Keratinocyte (primary cell): ENCODE data around the gene LRRTM1. TPM values are rescaled to one million over a fixed set of nuclear protein-coding genes. Genes with fewer than 3 reads are reported as not detected.

Experiments
- DNase-seq: peaks from one replicate; pipeline ENCODE4 v3.0.0-alpha.2; 2011; ENCODE audit warnings: low read depth, missing footprints, low spot score
- FAIRE-seq: peaks from 2 replicates; lab custom pipeline; 2011; peaks lifted over from hg19 to GRCh38; lab: Jason Lieb, UNC
- H2AFZ ChIP-seq: 2 replicates; pipeline ENCODE4 v1.6.0; 2012; ENCODE audit warnings: low read length, control low read depth, inconsistent platforms; ENCODE audit not compliant: control insufficient read depth
- H3K27ac ChIP-seq: 2 replicates; pipeline ENCODE4 v1.5.1; 2011; ENCODE audit warnings: low read length; ENCODE audit not compliant: control insufficient read depth, insufficient read depth
- H3K27me3 ChIP-seq: 3 replicates; pipeline ENCODE4 v1.6.0; 2011; ENCODE audit warnings: low read length; ENCODE audit not compliant: control insufficient read depth, insufficient read depth; ENCODE audit errors: extremely low read depth
- H3K36me3 ChIP-seq, 2 experiments: 2 replicates in 1 of 2; 3 replicates in 1 of 2; pipeline ENCODE4 v1.5.1; 2011; ENCODE audit warnings: low read length in 2 of 2, mild to moderate bottlenecking in 1 of 2; ENCODE audit not compliant: control insufficient read depth in 2 of 2, insufficient read depth in 2 of 2; ENCODE audit errors: extremely low read depth in 1 of 2
- H3K4me1 ChIP-seq: 3 replicates; pipeline ENCODE4 v1.5.1; 2011; ENCODE audit warnings: low read length; ENCODE audit not compliant: control insufficient read depth, insufficient read depth; ENCODE audit errors: extremely low read depth
- H3K4me2 ChIP-seq: 3 replicates; pipeline ENCODE4 v1.6.0; 2011; ENCODE audit warnings: low read depth, low read length; ENCODE audit not compliant: control insufficient read depth, insufficient read depth; ENCODE audit errors: extremely low read depth
- H3K4me3 ChIP-seq, 3 experiments: fragments of 200-600 bp in 1 of 3; sonication (generic) in 1 of 3; 2 replicates in 2 of 3; 3 replicates in 1 of 3; pipeline ENCODE4 v1.5.1; 2011 to 2016; ENCODE audit warnings: low read length in 3 of 3, mild to moderate bottlenecking in 3 of 3, control low read depth in 2 of 3, inconsistent platforms in 1 of 3, low read depth in 1 of 3, mixed read lengths in 1 of 3, mixed run types in 1 of 3, moderate library complexity in 1 of 3; ENCODE audit not compliant: control insufficient read depth in 2 of 3, insufficient read depth in 2 of 3; ENCODE audit errors: extremely low read depth in 1 of 3
- H3K79me2 ChIP-seq: 2 replicates; pipeline ENCODE4 v1.6.0; 2012; ENCODE audit warnings: low read length; ENCODE audit not compliant: control insufficient read depth, insufficient read depth
- H3K9ac ChIP-seq: 3 replicates; pipeline ENCODE4 v1.6.0; 2011; ENCODE audit warnings: low read length; ENCODE audit not compliant: control insufficient read depth, insufficient read depth; ENCODE audit errors: extremely low read depth
- H3K9me1 ChIP-seq: 3 replicates; pipeline ENCODE4 v1.6.0; 2011; ENCODE audit warnings: low read length; ENCODE audit not compliant: control insufficient read depth, insufficient read depth; ENCODE audit errors: extremely low read depth
- H3K9me3 ChIP-seq: 2 replicates; pipeline ENCODE4 v1.5.1; 2012; ENCODE audit warnings: low read depth, low read length; ENCODE audit not compliant: control insufficient read depth
- H4K20me1 ChIP-seq: 3 replicates; pipeline ENCODE4 v1.6.0; 2011; ENCODE audit warnings: low read length; ENCODE audit not compliant: control insufficient read depth, insufficient read depth; ENCODE audit errors: extremely low read depth
- EZH2 ChIP-seq: IDR thresholded peaks from one replicate; pipeline ENCODE4 v1.6.1; 2012; ENCODE audit warnings: inconsistent platforms, mild to moderate bottlenecking, low read length, moderate library complexity
- dilution Hi-C: fragments of 300-500 bp; cut with MboI; formaldehyde crosslinking; loops from one replicate; pipeline ENCODE4 v1.7.0; 2020; ENCODE audit warnings: low sequenced_read_pairs; ENCODE audit not compliant: extremely low pct_ligation_motif_present
- polyA plus RNA-seq, 5 experiments: library from polyadenylated mRNA; depleted of rRNA in 3 of 5; stranded (reverse) in 3 of 5; stranded (forward) in 1 of 5; unstranded in 1 of 5; fragments of >200 nt; gene quantifications; 1 replicate in 1 of 5; 2 replicates in 3 of 5; 3 replicates in 1 of 5; pipeline versions ENCODE4 v1.2.1 to v1.2.3, GENCODE V29; 2011 to 2012; ENCODE audit warnings: missing spikeins in 2 of 5, low read depth in 1 of 5, low replicate concordance in 1 of 5
- TF ChIP-seq, protein P1 (sequence below), 3 experiments: IDR thresholded peaks in 1 of 3; conservative IDR thresholded peaks in 1 of 3; optimal IDR thresholded peaks in 1 of 3; 2 replicates in 2 of 3; 3 replicates in 1 of 3; pipeline versions ENCODE3 to v1.5.1; 2011; ENCODE audit warnings: low read length in 3 of 3, mild to moderate bottlenecking in 3 of 3, moderate library complexity in 2 of 3, control low read depth in 1 of 3, inconsistent platforms in 1 of 3; ENCODE audit not compliant: insufficient read depth in 2 of 3; ENCODE audit errors: extremely low read depth in 1 of 3

Gene LRRTM1
- polyA plus RNA-seq, 1 donor (not counting 4 experiments of a cell fraction or from before 2014, with no cell fraction given) = not detected

DNA sequence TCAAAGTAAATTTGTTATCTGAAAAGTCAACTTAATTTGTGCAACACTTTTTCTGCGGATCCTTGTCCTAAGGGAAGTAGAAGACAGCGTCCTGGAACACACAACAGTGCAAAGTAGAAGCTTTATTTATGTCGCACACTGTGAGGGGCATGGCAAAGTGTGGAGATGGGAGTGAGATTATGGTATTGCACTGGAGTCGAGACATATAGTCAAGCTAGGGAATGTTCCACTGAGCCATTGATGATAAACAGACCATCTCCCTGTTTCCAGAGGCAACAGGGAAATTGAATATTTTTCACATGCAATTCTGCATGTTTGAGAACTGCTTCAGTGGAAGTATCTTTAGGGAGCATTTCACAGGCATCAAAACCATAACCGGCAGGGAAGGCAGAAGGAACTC lies 46.2 kb downstream of the LRRTM1 start:
- Histone ChIP-seq H4K20me1 (no peaks in the 10 kb centered on the region), H3K4me1 (no peaks in the 10 kb centered on the region), H3K4me3 (no peak overlapping the region), H3K27me3 (no peaks in the 10 kb centered on the region), H2AFZ (no peak overlapping the region), H3K9ac (no peak overlapping the region), H3K9me3 (no peaks in the 10 kb centered on the region), H3K79me2 (no peaks in the 10 kb centered on the region), H3K27ac (no peak overlapping the region), H3K36me3 (no peaks in the 10 kb centered on the region), H3K4me2 (no peak overlapping the region), H3K9me1 (no peaks in the 10 kb centered on the region)
- dilution Hi-C loops = no loop called here
- FAIRE-seq (no peak), DNase-seq (no peak)
- TF ChIP-seq EZH2 = no peak
- TF ChIP-seq, protein P1, sequence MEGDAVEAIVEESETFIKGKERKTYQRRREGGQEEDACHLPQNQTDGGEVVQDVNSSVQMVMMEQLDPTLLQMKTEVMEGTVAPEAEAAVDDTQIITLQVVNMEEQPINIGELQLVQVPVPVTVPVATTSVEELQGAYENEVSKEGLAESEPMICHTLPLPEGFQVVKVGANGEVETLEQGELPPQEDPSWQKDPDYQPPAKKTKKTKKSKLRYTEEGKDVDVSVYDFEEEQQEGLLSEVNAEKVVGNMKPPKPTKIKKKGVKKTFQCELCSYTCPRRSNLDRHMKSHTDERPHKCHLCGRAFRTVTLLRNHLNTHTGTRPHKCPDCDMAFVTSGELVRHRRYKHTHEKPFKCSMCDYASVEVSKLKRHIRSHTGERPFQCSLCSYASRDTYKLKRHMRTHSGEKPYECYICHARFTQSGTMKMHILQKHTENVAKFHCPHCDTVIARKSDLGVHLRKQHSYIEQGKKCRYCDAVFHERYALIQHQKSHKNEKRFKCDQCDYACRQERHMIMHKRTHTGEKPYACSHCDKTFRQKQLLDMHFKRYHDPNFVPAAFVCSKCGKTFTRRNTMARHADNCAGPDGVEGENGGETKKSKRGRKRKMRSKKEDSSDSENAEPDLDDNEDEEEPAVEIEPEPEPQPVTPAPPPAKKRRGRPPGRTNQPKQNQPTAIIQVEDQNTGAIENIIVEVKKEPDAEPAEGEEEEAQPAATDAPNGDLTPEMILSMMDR (optimal IDR thresholded peaks at IDR 0.05 in 1 of 3, IDR thresholded peaks at IDR 0.05 in 1 of 3, conservative IDR thresholded peaks at IDR 0.05 in 1 of 3; ENCODE audit: extremely low read depth in 1 of 3, insufficient read depth in 2 of 3, low read length in 3 of 3) = no peak

DNA sequence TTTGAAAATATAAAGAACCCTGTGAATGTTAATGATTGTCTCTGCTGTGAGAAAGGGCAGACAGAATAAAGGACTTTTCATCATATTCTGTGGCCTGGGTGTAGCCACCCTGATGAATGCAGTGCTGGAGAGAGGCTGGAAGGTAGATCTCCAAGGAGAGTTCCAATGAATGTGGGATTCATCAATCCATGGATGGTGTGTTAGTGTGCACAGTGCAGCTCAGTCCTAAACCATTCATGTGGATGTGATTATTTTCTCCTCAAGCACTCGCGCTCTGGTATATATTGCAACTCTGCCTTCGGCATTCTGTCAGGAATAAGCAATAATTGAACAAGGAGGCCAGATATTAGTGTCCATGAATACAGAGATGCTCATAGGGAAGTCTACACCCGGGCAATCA lies 47.1 kb downstream of the LRRTM1 start:
- Histone ChIP-seq H3K9ac (no peak overlapping the region), H3K79me2 (no peaks in the 10 kb centered on the region), H3K27ac (no peak overlapping the region), H3K4me2 (no peak overlapping the region), H3K36me3 (no peaks in the 10 kb centered on the region), H3K4me3 (no peak overlapping the region), H3K9me3 (no peaks in the 10 kb centered on the region), H3K9me1 (no peaks in the 10 kb centered on the region), H3K27me3 (no peaks in the 10 kb centered on the region), H2AFZ (no peak overlapping the region), H3K4me1 (no peaks in the 10 kb centered on the region), H4K20me1 (no peaks in the 10 kb centered on the region)
- dilution Hi-C loops = no loop called here
- no peak for DNase-seq
- FAIRE-seq = no peak
- no peak for TF ChIP-seq EZH2
- TF ChIP-seq, protein P1 (optimal IDR thresholded peaks at IDR 0.05 in 1 of 3, IDR thresholded peaks at IDR 0.05 in 1 of 3, conservative IDR thresholded peaks at IDR 0.05 in 1 of 3; ENCODE audit: extremely low read depth in 1 of 3, insufficient read depth in 2 of 3, low read length in 3 of 3) = no peak
